Stimulated activated CD4-positive, alpha-beta T cell treated with anti-CD3 and anti-CD28 coated beads, Interleukin-4, amount 100 ng/mL, for 4 hours (primary cell): Measurements from ENCODE around the gene DLGAP1.
"Not testable (repeated sequence)": the region's sequence is repeated elsewhere in the genome, so short reads cannot be mapped to it uniquely, and the experiment has no call there.

ENCODE experiments used
- DNase-seq, 2 experiments: peaks; one replicate each; pipeline ENCODE4 v3.0.0-alpha.2; 2020

DLGAP1 gene

GRCh38 chr18:3667255-3668137, 787.6 kb downstream of the DLGAP1 start:
- DNase-seq = no peak

DNA sequence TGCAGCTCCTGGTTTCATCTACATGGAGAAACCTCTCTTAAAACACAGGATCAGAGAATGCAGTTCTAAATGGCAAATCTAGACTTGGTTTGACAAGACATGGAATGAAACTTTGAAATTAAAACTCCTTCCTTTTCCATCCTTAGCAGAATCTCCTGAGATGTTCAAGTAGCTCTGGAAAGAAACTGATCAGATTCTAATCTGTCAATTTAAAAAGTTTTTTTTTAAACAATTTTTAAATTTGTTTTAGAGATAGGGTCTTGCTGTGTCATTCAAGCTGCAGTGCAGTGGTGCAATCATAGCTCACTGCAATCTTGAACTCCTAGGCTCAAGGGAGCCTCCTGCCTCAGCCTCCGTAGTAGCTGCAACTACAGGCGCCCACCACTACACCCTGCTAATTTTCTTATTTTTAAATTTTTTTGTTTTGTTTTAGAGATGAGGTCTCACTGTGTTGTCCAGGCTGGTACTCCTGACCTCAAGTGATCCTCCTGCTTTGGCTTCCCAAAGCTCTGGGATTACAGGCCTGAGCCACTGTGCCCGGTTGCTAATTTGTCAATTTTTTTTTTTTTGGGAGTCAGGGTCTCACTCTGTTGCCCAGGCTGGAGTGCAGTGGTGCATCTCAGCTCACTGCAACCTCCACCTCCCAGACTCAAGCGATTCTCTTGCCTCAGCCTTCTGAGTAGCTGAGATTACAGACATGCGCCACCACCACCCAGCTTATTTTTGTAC, 788.4 kb downstream of the DLGAP1 start:
- DNase-seq = no peak

- peak; percentile 63 to 64 for DNase-seq
These were observed 789.2 kb downstream of the DLGAP1 start for GRCh38 chr18:3665780-3666525.

DNA sequence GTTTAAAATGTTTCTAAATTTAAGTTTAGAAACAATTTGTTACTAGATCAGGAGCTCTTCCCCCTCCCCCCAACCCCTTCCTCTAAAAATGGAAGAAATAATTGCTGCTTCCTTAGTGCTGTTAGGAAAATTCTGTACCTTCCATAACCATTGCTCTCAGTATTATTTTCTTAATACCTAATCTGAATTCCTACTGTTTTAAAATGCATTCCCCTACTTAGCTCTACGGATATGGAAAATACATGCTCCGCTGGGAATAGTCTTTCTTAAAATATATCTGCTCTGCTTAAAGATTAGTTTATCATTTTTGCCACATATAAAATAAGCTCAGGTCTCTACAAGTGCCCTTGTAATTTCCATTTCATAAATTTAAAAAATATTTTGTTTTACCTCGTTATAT, 789.9 kb downstream of the DLGAP1 start:
- no peak for DNase-seq

GRCh38 chr18:3664563-3665178, 790.4 kb downstream of the DLGAP1 start:
- peak in 1 of 2 experiments; percentile 4 for DNase-seq

GRCh38 chr18:3663870-3664512, 791.1 kb downstream of the DLGAP1 start:
- no peak for DNase-seq

GRCh38 chr18:3661989-3662388, 793.1 kb downstream of the DLGAP1 start:
- no peak for DNase-seq

- no peak for DNase-seq
These were observed 794.2 kb downstream of the DLGAP1 start for GRCh38 chr18:3660739-3661515.

DNA sequence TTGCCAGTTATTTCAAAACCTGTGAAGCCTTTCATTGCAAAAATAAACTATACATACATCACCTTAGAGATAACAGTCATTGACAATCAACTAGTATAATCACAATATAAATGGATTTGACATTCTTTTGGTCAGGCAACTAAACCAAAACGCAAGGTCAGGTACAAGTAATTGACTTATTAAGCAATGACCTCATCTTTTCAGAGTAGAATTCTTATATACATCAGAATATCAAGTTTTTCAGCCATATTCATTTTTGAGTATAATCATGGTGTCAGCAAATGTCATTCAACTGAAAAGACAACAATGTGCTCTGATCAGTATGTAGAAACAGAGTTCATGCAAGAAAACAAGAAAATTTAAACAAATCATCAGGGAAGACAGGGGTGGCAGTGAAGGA, 796.6 kb downstream of the DLGAP1 start:
- DNase-seq = no peak

DNA sequence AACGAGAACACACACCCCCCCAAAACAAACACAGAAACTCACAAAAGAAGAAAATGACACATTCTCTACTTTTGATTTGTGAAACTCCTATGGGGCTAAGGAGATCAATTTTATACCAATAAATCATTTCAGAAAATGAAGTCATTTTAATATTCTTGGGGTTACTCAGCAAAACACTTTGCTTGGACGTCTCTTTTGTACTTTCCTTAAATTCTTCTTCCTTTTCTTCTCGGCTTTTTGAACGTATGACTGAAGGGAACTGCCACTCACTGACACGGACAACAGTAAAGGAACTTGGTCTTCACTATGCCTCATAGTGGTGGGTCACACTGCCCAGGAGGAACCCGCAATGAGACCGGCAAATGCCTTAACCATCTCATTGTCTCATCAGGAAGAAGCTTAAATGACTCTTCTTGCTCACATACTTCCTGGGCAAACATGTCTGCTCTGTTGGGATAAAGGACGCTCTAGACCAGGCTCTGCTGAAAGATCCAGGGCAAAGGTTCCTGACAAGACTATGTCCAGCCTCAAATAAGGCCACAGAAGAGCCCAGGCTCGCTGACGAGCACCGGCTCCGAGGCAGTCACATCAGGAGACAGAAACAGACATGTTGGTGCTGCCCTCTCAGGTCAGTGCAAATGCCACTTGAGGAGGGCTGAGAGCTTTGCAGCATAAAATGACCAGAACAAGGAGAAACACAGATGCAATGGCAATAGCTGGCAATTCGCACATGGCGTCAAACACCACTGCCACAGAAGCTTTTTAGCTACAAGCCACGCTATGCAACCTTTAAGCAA, 799.7 kb downstream of the DLGAP1 start:
- no peak for DNase-seq

DNA sequence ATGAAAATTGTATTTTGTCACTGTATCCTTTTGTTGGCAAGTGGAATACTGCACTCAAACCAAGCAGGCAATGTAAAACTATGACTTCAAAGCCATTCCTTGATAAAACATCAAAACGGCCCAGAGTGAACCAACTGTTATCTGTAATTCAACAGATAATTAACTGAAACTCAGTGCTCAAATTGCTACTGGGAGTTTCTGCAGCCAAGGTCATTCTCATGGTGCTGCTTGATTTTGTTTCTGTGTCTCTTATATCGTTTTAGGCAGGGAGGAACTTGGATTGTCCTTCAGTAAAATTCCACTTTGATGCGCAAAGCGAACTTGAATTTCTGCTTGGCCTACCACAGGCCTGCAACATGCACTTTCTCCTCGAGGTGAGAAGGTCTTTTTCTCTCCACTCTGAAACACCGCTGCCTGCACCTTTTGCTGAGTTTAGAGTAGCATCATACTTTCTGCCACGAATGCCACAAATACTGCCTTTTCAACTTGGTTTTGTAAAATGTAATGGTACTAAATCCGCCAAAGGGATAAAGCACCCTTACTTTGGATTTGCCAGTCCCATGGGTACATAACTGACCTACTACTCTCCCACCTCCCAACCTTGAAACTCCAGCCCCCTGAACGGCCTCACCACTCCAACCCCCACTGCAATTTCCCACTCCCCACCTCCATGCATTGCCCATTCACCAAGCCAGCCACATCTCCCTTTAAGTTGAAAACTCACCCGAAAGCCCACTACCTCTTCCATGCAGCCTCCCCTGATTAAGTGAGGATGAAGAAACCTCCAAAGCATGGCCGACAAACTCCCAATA, 800.5 kb downstream of the DLGAP1 start:
- DNase-seq = no peak

- no peak for DNase-seq
These were observed 801.2 kb downstream of the DLGAP1 start for GRCh38 chr18:3653851-3654441.

- DNase-seq = no peak
These were observed 801.8 kb downstream of the DLGAP1 start for GRCh38 chr18:3653263-3653850.

DNA sequence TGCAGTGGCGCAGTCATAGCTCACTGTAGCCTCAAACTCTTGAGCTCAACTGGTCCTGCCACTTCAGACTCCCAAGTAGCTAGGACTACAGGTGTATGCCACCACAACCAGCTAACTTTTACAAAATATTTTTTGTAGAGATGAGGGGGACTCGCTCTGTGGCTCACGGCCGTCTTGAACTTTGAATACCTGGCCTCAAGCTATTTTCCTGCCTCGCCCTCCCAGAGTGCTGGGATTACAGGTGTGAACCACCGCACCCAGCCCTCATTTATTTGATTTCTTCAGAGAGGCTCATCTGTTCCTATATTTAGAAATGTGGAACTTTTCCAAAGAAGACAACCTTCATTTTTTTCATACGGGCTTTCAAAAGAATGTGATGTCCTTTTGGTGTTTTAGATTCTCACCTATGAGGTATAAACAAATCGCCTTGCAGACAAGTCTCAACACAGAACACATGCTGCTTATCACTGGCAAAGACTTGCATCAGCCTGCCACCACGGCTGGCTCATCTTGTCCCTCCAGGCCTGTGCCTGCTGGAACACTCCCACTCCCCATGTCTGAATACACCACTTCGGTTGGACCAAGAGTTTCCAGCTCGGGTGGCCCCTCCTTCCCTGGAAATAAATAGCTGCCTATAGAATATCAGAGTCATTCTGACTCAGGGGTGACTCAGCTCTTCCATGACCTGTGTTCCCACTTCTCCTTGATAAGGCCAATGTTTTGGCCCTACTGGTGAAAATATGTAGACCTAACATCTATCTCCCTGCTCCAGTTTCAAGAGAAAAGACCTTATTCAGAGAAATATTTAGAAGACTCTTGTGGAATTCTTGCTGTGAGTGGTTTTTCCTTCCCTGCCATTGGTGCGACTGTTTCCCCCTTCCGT, 802.5 kb downstream of the DLGAP1 start:
- DNase-seq = peak; percentile 40 to 73

GRCh38 chr18:3651266-3651665, 803.8 kb downstream of the DLGAP1 start:
- no peak for DNase-seq

DNA sequence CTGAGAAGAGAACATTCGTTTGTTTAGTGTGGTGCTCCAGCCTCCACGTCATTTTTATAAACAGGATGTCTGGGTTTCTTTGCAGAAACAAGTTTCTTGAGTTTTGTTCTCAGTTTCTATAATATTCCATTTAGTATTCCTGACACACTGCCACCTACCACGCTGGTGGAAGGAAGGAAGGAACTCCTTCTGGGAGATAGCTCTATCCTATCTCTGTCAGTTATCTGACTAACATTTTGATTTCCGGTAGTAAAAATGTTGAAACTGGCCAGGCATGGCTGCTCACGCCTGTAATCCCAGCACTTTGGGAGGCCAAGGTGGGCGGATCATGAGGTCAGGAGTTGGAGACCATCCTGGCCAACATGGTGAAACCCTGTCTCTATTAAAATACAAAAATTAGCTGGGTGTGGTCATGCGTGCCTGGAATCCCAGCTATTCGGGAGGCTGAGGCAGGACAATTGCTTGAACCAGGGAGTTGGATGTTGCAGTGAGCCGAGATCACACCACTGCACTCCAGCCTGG, 804.5 kb downstream of the DLGAP1 start:
- not testable (repeated sequence) for DNase-seq

DNA sequence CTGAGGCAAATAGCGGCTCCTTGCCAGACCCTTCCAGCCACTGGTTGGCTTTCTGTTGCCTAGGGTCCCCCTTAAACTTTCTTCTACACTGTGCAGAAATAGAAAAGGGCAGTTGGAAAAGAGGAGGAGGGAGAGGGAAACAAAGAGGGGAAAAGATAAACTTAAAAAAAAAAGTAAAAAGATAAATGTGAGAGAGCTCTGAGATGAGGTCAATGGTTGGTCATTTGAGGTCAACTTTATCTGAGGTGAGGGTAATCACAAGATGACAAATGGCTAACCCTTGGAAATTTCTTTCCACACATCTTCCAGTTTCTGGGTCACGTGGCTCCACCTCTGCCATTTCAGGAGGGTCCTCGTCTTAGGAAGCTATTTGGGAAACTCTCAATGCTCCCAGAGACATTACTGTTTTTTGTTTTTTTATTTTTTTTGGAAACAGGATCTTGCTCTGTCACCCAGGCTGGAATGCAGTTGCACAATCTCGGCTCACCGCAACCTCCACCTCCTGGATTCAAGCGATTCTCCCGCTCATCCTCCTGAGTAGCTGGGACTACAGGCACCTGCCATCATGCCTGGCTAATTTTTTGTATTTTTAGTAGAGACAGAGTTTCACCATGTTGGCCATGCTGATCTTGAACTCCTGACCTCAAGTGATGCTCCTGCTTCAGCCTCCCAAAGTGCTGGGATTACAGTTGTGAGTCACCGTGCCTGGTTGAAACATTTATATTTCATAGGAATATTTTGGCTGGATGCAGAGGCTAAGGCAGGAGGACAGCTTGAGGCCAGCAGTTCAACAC, 805.3 kb downstream of the DLGAP1 start:
- no peak for DNase-seq
